ENCODE measurements around the gene CFDP1.

- TF ChIP-seq FOS (IDR thresholded peaks at IDR 0.05; ENCODE audit: borderline replicate concordance, insufficient read depth, low read length) (peak; percentile 83), CTCF (IDR thresholded peaks at IDR 0.05; ENCODE audit: extremely low read depth in 1 of 2, insufficient read depth in 1 of 2, low read depth in 1 of 2, low read length in 2 of 2) (no peak), POLR2AphosphoS5 (IDR thresholded peaks at IDR 0.05; ENCODE audit: insufficient read depth, low read depth, low read length) (peak; percentile 93), MYC (IDR thresholded peaks at IDR 0.05; ENCODE audit: low read depth, low read length) (peak; percentile 43)
Observed at GRCh38 chr16:75244844-75245758, 188.2 kb downstream of the CFDP1 start.
